Dermis blood vessel endothelial cell (primary cell): Measurements from ENCODE around the gene SECTM1. TPM values are rescaled to one million over a fixed set of nuclear protein-coding genes. Genes with fewer than 3 reads are reported as not detected.
A peak's percentile ranks its signal among the peaks of the same experiment; 100 is the strongest.

Experiments
- DNase-seq: peaks from one replicate; pipeline ENCODE4 v3.0.0; 2010
- total RNA-seq: library from RNA; depleted of rRNA; stranded (reverse); fragments of >200 nt; gene quantifications from 2 replicates; pipeline ENCODE4 v1.2.3, GENCODE V29; 2014

SECTM1 gene
- total RNA-seq, 1 donor from 2014 or later: 3.6 TPM

GRCh38 chr17:82277851-82278250, 55.7 kb downstream of the SECTM1 start:
- DNase-seq: no peak

- DNase-seq: no peak
These were observed 56.6 kb downstream of the SECTM1 start for GRCh38 chr17:82276938-82277337.

GRCh38 chr17:82275326-82275725, 58.2 kb downstream of the SECTM1 start:
- DNase-seq: no peak

GRCh38 chr17:82274134-82275020, 59.2 kb downstream of the SECTM1 start:
- no peak for DNase-seq

- peak; percentile 90 for DNase-seq
These were observed 60.0 kb downstream of the SECTM1 start, which contains the start of gene CSNK1D for GRCh38 chr17:82273327-82274133. TSS of gene CSNK1D (minus strand) at chr17:82273700. CDS start at chr17:82273381, 319 bp downstream.

- DNase-seq: no peak
These were observed 60.9 kb downstream of the SECTM1 start for GRCh38 chr17:82272495-82273326.

GRCh38 chr17:82271401-82271800, 62.2 kb downstream of the SECTM1 start:
- DNase-seq: no peak

Other genes starting within 250 kb of the SECTM1 start
- 51.1 and 216 TPM in 2 replicates for gene FASN, start 235.5 kb downstream of the SECTM1 start, total RNA-seq
- gene CCDC57, start 120.9 kb downstream of the SECTM1 start, total RNA-seq: 5.4 and 9.4 TPM in 2 replicates
- gene SLC16A3, start 104.7 kb downstream of the SECTM1 start, total RNA-seq: 99.4 and 121 TPM in 2 replicates
- 39.3 and 69.2 TPM in 2 replicates for gene CSNK1D, start 60.1 kb downstream of the SECTM1 start, total RNA-seq
- gene CD7, start 16.2 kb downstream of the SECTM1 start, total RNA-seq: not detected in 2 replicates
- gene TEX19, start 25.5 kb upstream of the SECTM1 start, total RNA-seq: 0.05 TPM in 1 of 2 replicates, not detected in the other
- not detected in 2 replicates for gene UTS2R, start 38.0 kb upstream of the SECTM1 start, total RNA-seq
- 13.1 and 22.0 TPM in 2 replicates for gene HEXD, start 84.6 kb upstream of the SECTM1 start, total RNA-seq
- 35.1 and 44.0 TPM in 2 replicates for gene OGFOD3, start 84.8 kb upstream of the SECTM1 start, total RNA-seq
- gene CYBC1, start 117.0 kb upstream of the SECTM1 start, total RNA-seq: 59.8 and 75.4 TPM in 2 replicates
- gene NARF, start 125.0 kb upstream of the SECTM1 start, total RNA-seq: 85.5 and 105 TPM in 2 replicates
- gene FOXK2, start 186.0 kb upstream of the SECTM1 start, total RNA-seq: 35.1 and 38.2 TPM in 2 replicates